RWPE1 (cell line): ENCODE data around the gene SPON1.
"Not testable (repeated sequence)": the region's sequence is repeated elsewhere in the genome, so short reads cannot be mapped to it uniquely, and the experiment has no call there.

Experiments used
- CTCF ChIA-PET: fragments of 350-600 bp; sonication (Branson Sonifier 250); formaldehyde crosslinking; extraction: SDS; loops from one replicate; lab custom pipeline; 2021; lab: Yijun Ruan, JAX
- POLR2A ChIA-PET: fragments of 400-600 bp; formaldehyde crosslinking; extraction: SDS; loops from one replicate; lab custom pipeline; 2020; ENCODE audit warnings: antibody characterized with exemption; ENCODE audit not compliant: low non-redundant PET; lab: Yijun Ruan, JAX
- DNase-seq: peaks from one replicate; pipeline ENCODE4 v3.0.0; 2012; ENCODE audit warnings: low spot score
- H3K27ac ChIP-seq: fragments of 450-650 bp; 2 replicates; pipeline ENCODE4 v1.5.1; 2017
- CTCF ChIP-seq: fragments of 450-650 bp; conservative IDR thresholded peaks from 2 replicates; pipeline ENCODE4 v1.5.1; 2017; ENCODE audit warnings: low read depth, mild to moderate bottlenecking

The SPON1 gene

GRCh38 chr11:14026961-14027360, 64.4 kb downstream of the SPON1 start:
- TF ChIP-seq CTCF: no peak
- no peak overlapping the region for H3K27ac ChIP-seq
- ChIA-PET POLR2A (no interaction called here), CTCF (interaction anchor here (0.6 to 0.7 kb wide), 2 partner anchors 71 to 180 kb away, joined by 3 read pairs; no protein-coding TSS in a partner anchor)
- DNase-seq: no peak

GRCh38 chr11:14027525-14027924, 65.0 kb downstream of the SPON1 start:
- H3K27ac ChIP-seq: no peak overlapping the region
- POLR2A ChIA-PET: no interaction called here
- DNase-seq: no peak
- CTCF ChIA-PET: interaction anchor here (0.6 kb wide), 1 partner anchor 71 kb away, joined by 3 read pairs; no protein-coding TSS in a partner anchor
- TF ChIP-seq CTCF: no peak

- CTCF ChIA-PET: no interaction called here
- no peak overlapping the region for H3K27ac ChIP-seq
- no peak for DNase-seq
- POLR2A ChIA-PET: no interaction called here
- no peak for TF ChIP-seq CTCF
Measured at GRCh38 chr11:14029440-14029839, 66.9 kb downstream of the SPON1 start.

GRCh38 chr11:14029971-14030920, 67.7 kb downstream of the SPON1 start:
- no peak for TF ChIP-seq CTCF
- ChIA-PET CTCF (no interaction called here), POLR2A (no interaction called here)
- no peak overlapping the region for H3K27ac ChIP-seq
- peak; percentile 56 for DNase-seq

- DNase-seq, H3K27ac ChIP-seq, POLR2A ChIA-PET: not testable (repeated sequence)
- CTCF ChIA-PET: interaction anchor here (1.1 kb wide), 1 partner anchor 113 kb away, joined by 3 read pairs; no protein-coding TSS in a partner anchor
Measured at GRCh38 chr11:14035526-14035925, 73.0 kb downstream of the SPON1 start.

GRCh38 chr11:14036469-14036868, 73.9 kb downstream of the SPON1 start:
- ChIA-PET POLR2A (no interaction called here), CTCF (interaction anchor here (0.7 to 1.1 kb wide), 2 partner anchors 12 to 113 kb away, joined by 3 to 4 read pairs; no protein-coding TSS in a partner anchor)
- no peak overlapping the region for H3K27ac ChIP-seq
- DNase-seq: peak; percentile 42
- no peak for TF ChIP-seq CTCF

GRCh38 chr11:14041040-14041439, 78.5 kb downstream of the SPON1 start:
- peak; percentile 16 for DNase-seq
- no peak for TF ChIP-seq CTCF

More at GRCh38 chr11:14041040-14041439, 78.5 kb downstream of the SPON1 start:
- POLR2A ChIA-PET: no interaction called here
- CTCF ChIA-PET: interaction anchor here (0.6 to 0.7 kb wide), 2 partner anchors 255 to 421 kb away, joined by 3 read pairs; no protein-coding TSS in a partner anchor
- no peak overlapping the region for H3K27ac ChIP-seq
